LNCAP (cell line): ENCODE results near the gene CDC42EP5.

Experiments
- CTCF ChIP-seq: fragments of 450-650 bp; IDR thresholded peaks from 2 replicates; pipeline ENCODE4 v1.5.1; 2017; ENCODE audit warnings: mild to moderate bottlenecking

Gene CDC42EP5

GRCh38 chr19:54428323-54429175 lies 44.5 kb downstream of the CDC42EP5 start:
- no peak for TF ChIP-seq CTCF

- no peak for TF ChIP-seq CTCF
Observed at GRCh38 chr19:54427586-54427985, 45.5 kb downstream of the CDC42EP5 start.

GRCh38 chr19:54426291-54426931 lies 46.7 kb downstream of the CDC42EP5 start:
- TF ChIP-seq CTCF, result no peak

- TF ChIP-seq CTCF, result no peak
Observed at GRCh38 chr19:54425382-54425723, 47.7 kb downstream of the CDC42EP5 start.

GRCh38 chr19:54424660-54425381 lies 48.3 kb downstream of the CDC42EP5 start:
- no peak for TF ChIP-seq CTCF

- TF ChIP-seq CTCF, result no peak
Observed at GRCh38 chr19:54424201-54424600, 48.9 kb downstream of the CDC42EP5 start.

- no peak for TF ChIP-seq CTCF
Observed at GRCh38 chr19:54422136-54422535, 51.0 kb downstream of the CDC42EP5 start.
